GM19452 (cell line): ENCODE results near the gene STMN3.

Source experiments
- ATAC-seq: cut with Tn5 transposase; IDR thresholded peaks from one replicate; pipeline ENCODE4 v1.9.1; 2021; ENCODE audit not compliant: unreplicated experiment

STMN3 gene

GRCh38 chr20:63692436-63693082 lies 39.3 kb upstream of the STMN3 start:
- no peak for ATAC-seq

- no peak for ATAC-seq
Measured at GRCh38 chr20:63691711-63692435, 38.6 kb upstream of the STMN3 start.

GRCh38 chr20:63690898-63691710 lies 37.9 kb upstream of the STMN3 start:
- ATAC-seq = no peak

- no peak for ATAC-seq
Measured at GRCh38 chr20:63690003-63690897, 37.0 kb upstream of the STMN3 start.

GRCh38 chr20:63689046-63690002 lies 36.1 kb upstream of the STMN3 start:
- ATAC-seq = no peak

- ATAC-seq = no peak
Measured at GRCh38 chr20:63688228-63689045, 35.2 kb upstream of the STMN3 start.

- ATAC-seq = no peak
Measured at GRCh38 chr20:63687419-63688178, 34.4 kb upstream of the STMN3 start.

- ATAC-seq = no peak
Measured at GRCh38 chr20:63686492-63687321, 33.5 kb upstream of the STMN3 start.

- ATAC-seq = no peak
Measured at GRCh38 chr20:63686094-63686491, 32.9 kb upstream of the STMN3 start.

- no peak for ATAC-seq
Measured at GRCh38 chr20:63685269-63686026, 32.2 kb upstream of the STMN3 start.

GRCh38 chr20:63682384-63683139 lies 29.3 kb upstream of the STMN3 start:
- ATAC-seq = no peak

- ATAC-seq = no peak
Measured at GRCh38 chr20:63681609-63682142, 28.5 kb upstream of the STMN3 start.

- ATAC-seq = no peak
Measured at GRCh38 chr20:63680857-63681608, 27.8 kb upstream of the STMN3 start.

GRCh38 chr20:63680427-63680826 lies 27.2 kb upstream of the STMN3 start:
- no peak for ATAC-seq

GRCh38 chr20:63679799-63680305 lies 26.6 kb upstream of the STMN3 start:
- no peak for ATAC-seq
